K562 (cell line): ENCODE results near the gene SLC2A10. TPM values are rescaled to one million over a fixed set of nuclear protein-coding genes. Genes with fewer than 3 reads are reported as not detected.

Experiments
- ATAC-seq: fragments of 200-7000 bp; cut with Tn5 transposase; 3 replicates; pipeline ENCODE4 v1.9.1; 2020; ENCODE audit warnings: moderate library complexity
- BruUV-seq: library from RNA; stranded (reverse); fragments of 400-500 nt; replicated peaks from 2 replicates; lab custom pipeline; 2021; lab: Mats Ljungman, UMichigan
- CTCF ChIA-PET: fragments of 300-600 bp; formaldehyde crosslinking; extraction: SDS; loops from one replicate; lab custom pipeline; 2021; ENCODE audit warnings: low intra/inter-chr PET ratio; lab: Yijun Ruan, JAX
- POLR2A ChIA-PET: fragments of 300-600, 350-650 bp; sonication (Branson Sonifier 250); formaldehyde crosslinking; extraction: SDS; loops from one replicate; lab custom pipeline; 2021; ENCODE audit warnings: antibody characterized with exemption, inconsistent platforms; lab: Yijun Ruan, JAX
- DNase-seq, 4 experiments: peaks; one replicate each; pipeline versions ENCODE4 v3.0.0 to v3.0.0-alpha.2; 2011 to 2018; ENCODE audit warnings: low spot score in 3 of 4, mixed read lengths in 3 of 4; ENCODE audit errors: extremely low read depth in 1 of 4
- FAIRE-seq: peaks from 2 replicates; lab custom pipeline; 2011; peaks lifted over from hg19 to GRCh38; lab: Jason Lieb, UNC
- H2AFZ ChIP-seq: 2 replicates; pipeline ENCODE4 v1.6.0; 2011; ENCODE audit warnings: low read depth, low read length, control low read depth, inconsistent platforms
- H3K27ac ChIP-seq: fragments of 200-600 bp; 3 replicates; pipeline ENCODE4 v1.8.0; 2011; ENCODE audit warnings: low read depth, mild to moderate bottlenecking, control low read depth, inconsistent platforms, low read length, moderate library complexity, mixed read lengths; ENCODE audit errors: extremely low read depth
- H3K27me3 ChIP-seq, 2 experiments: fragments of 300-600 bp in 1 of 2; 2 replicates in 1 of 2; 3 replicates in 1 of 2; pipeline versions ENCODE4 v1.6.0 to v1.8.0; 2011; ENCODE audit warnings: inconsistent platforms in 2 of 2, low read length in 2 of 2, mild to moderate bottlenecking in 1 of 2, mixed read lengths in 1 of 2, moderate library complexity in 1 of 2; ENCODE audit not compliant: control insufficient read depth in 2 of 2, insufficient read depth in 2 of 2
- H3K36me3 ChIP-seq: fragments of 300-600 bp; 3 replicates; pipeline ENCODE4 v1.8.0; 2011; ENCODE audit warnings: mild to moderate bottlenecking, low read length, inconsistent platforms; ENCODE audit not compliant: control insufficient read depth, insufficient read depth
- H3K4me1 ChIP-seq, 2 experiments: fragments of 200-600 bp in 1 of 2; replicated peaks in 1 of 2; 2 replicates in 1 of 2; 3 replicates in 1 of 2; pipeline versions ENCODE4 v1.5.1 to v1.8.0; 2011; ENCODE audit warnings: inconsistent platforms in 2 of 2, low read length in 2 of 2, mild to moderate bottlenecking in 1 of 2, mixed read lengths in 1 of 2, moderate library complexity in 1 of 2; ENCODE audit not compliant: control insufficient read depth in 2 of 2, insufficient read depth in 2 of 2
- H3K4me2 ChIP-seq: 2 replicates; pipeline ENCODE4 v1.6.1; 2011; ENCODE audit warnings: low read length, control low read depth, inconsistent platforms, mixed read lengths; ENCODE audit not compliant: insufficient read depth
- H3K4me3 ChIP-seq: fragments of 200-600 bp; sonication (generic), shearing (Covaris generic); 2 replicates; pipeline ENCODE4 v1.5.1; 2016; ENCODE audit warnings: control low read depth, inconsistent platforms
- H3K79me2 ChIP-seq: fragments of 200-600 bp; 3 replicates; pipeline ENCODE4 v1.8.0; 2011; ENCODE audit warnings: low read length, inconsistent platforms; ENCODE audit not compliant: control insufficient read depth, insufficient read depth
- H3K9ac ChIP-seq, 2 experiments: 2 replicates each; pipeline versions ENCODE4 v1.6.0 to v1.6.1; 2011; ENCODE audit warnings: low read depth in 2 of 2, low read length in 2 of 2, control low read depth in 1 of 2, inconsistent platforms in 1 of 2, mild to moderate bottlenecking in 1 of 2, mixed read lengths in 1 of 2; ENCODE audit not compliant: insufficient read depth in 1 of 2
- H3K9me1 ChIP-seq: one replicate; pipeline ENCODE4 v1.6.0; 2011; ENCODE audit warnings: inconsistent platforms, mild to moderate bottlenecking, low read length, moderate library complexity; ENCODE audit not compliant: control insufficient read depth, insufficient read depth
- H3K9me3 ChIP-seq: replicated peaks from 2 replicates; pipeline ENCODE4 v1.5.1; 2011; ENCODE audit warnings: low read depth, low read length, inconsistent platforms; ENCODE audit not compliant: control insufficient read depth, insufficient read depth
- H4K20me1 ChIP-seq: replicated peaks from 2 replicates; pipeline ENCODE4 v1.6.1; 2011; ENCODE audit warnings: low read length, inconsistent platforms, mixed read lengths; ENCODE audit not compliant: control insufficient read depth, insufficient read depth
- ATF7 ChIP-seq: fragments of 450-650 bp; IDR thresholded peaks from 2 replicates; pipeline ENCODE4 v1.7.1; 2014; ENCODE audit warnings: mild to moderate bottlenecking, moderate library complexity
- CEBPZ ChIP-seq: fragments of 150-350 bp; IDR thresholded peaks from 2 replicates; pipeline ENCODE4 v1.6.1; 2014; ENCODE audit warnings: low read depth, mild to moderate bottlenecking, low read length, borderline replicate concordance
- GMEB1 ChIP-seq: fragments of 250-450 bp; sonication (Bioruptor Pico); IDR thresholded peaks from 2 replicates; pipeline ENCODE4 v1.4.0; 2020; ENCODE audit warnings: mild to moderate bottlenecking
- HDAC6 ChIP-seq: IDR thresholded peaks from 2 replicates; pipeline ENCODE4 v1.6.1; 2012; ENCODE audit warnings: low read depth, mild to moderate bottlenecking, control low read depth, inconsistent platforms, low read length, moderate library complexity
- HMGN3 ChIP-seq: IDR thresholded peaks from 2 replicates; pipeline ENCODE4 v1.6.1; 2011; ENCODE audit warnings: borderline replicate concordance, low read depth, mild to moderate bottlenecking, mixed read lengths, low read length; ENCODE audit not compliant: insufficient read length; ENCODE audit errors: extremely low read depth
- MEF2D ChIP-seq: conservative IDR thresholded peaks from 2 replicates; pipeline ENCODE4 v1.6.1; 2016; ENCODE audit warnings: low read depth, missing genetic modification characterization, missing compliant biosample characterization
- MYC ChIP-seq, 2 experiments: fragments of 250-450 bp in 1 of 2; sonication (Bioruptor Pico) in 1 of 2; IDR thresholded peaks; 2 replicates each; pipeline versions ENCODE4 v1.5.1 to v1.6.1; 2012 to 2021; ENCODE audit warnings: low read depth in 2 of 2, borderline replicate concordance in 1 of 2, improper control_type of control experiment in 1 of 2, low read length in 1 of 2, mild to moderate bottlenecking in 1 of 2, moderate library complexity in 1 of 2
- SMARCE1 ChIP-seq: fragments of 450-650 bp; IDR thresholded peaks from 2 replicates; pipeline ENCODE4 v1.7.1; 2016; ENCODE audit warnings: mild to moderate bottlenecking
- ZNF197 ChIP-seq: fragments of 200-800 bp; sonication (Bioruptor generic); IDR thresholded peaks from 2 replicates; pipeline ENCODE4 v1.6.1; 2016; ENCODE audit warnings: low read depth, missing genetic modification characterization, missing compliant biosample characterization
- ZNF274 ChIP-seq: IDR thresholded peaks from 2 replicates; pipeline ENCODE4 v1.6.1; 2011; ENCODE audit warnings: low read depth, mild to moderate bottlenecking, low read length, moderate library complexity, borderline replicate concordance
- ZNF512 ChIP-seq: IDR thresholded peaks from 2 replicates; pipeline ENCODE4 v1.6.1; 2016; ENCODE audit warnings: missing genetic modification characterization, missing compliant biosample characterization
- WGBS: fragments of 100-300 bp; shearing (Covaris generic); methylation state at CpG from one replicate; pipeline ENCODE4 v1.1.6; 2016; ENCODE audit warnings: low coverage, mixed read lengths; ENCODE audit not compliant: insufficient coverage; ENCODE audit errors: missing lambda C conversion rate; 5-methylcytosine and 5-hydroxymethylcytosine counted together
- in situ Hi-C: fragments of 300-500 bp; cut with MboI; formaldehyde crosslinking; loops from 4 replicates; pipeline ENCODE4 v1.15.0; 2018; ENCODE audit warnings: inconsistent platforms, mixed read lengths
- intact Hi-C: fragments of 100-400 bp; cut with micrococcal nuclease; formaldehyde crosslinking; loops from 2 replicates; pipeline ENCODE4 v1.14.2; 2022
- polyA plus RNA-seq, 8 experiments: library from polyadenylated mRNA; depleted of rRNA in 4 of 8; stranded (reverse) in 5 of 8; unstranded in 3 of 8; fragments of >200 nt; fragmentation: Nextera tagmentation in 2 of 8; fragmentation: Illumina TruSeq in 1 of 8; extraction: Ambion mirVana in 2 of 8; extraction: Trizol in 1 of 8; gene quantifications; 2 replicates each; pipeline versions ENCODE4 v1.2.1 to v1.2.3, GENCODE V29; 2011 to 2014; ENCODE audit warnings: inconsistent platforms in 1 of 8, missing spikeins in 1 of 8
- total RNA-seq, 7 experiments: library from RNA; depleted of rRNA in 6 of 7; stranded (reverse); fragments of >200 nt in 6 of 7; fragmentation: Illumina TruSeq in 2 of 7; extraction: Trizol in 2 of 7; gene quantifications; 2 replicates each; pipeline versions ENCODE4 v1.2.1 to v1.2.3, GENCODE V29; 2011 to 2021; ENCODE audit warnings: low replicate concordance in 1 of 7
- TF ChIP-seq, protein P1 (sequence below): sonication (generic); formaldehyde crosslinking; IDR thresholded peaks from 2 replicates; pipeline ENCODE4 v1.8.0; 2022; ENCODE audit warnings: missing genetic modification reagents, mild to moderate bottlenecking, borderline replicate concordance

The SLC2A10 gene
- total and polyA plus RNA-seq, 9 of the 15 experiments (the other 6 are each of a cell fraction or from before 2014, with no cell fraction given): 0.01 to 1.8 (median 0.10) TPM

GRCh38 chr20:46701986-46702385, 7.5 kb upstream of the SLC2A10 start:
- BruUV-seq: no TSS peak
- H3K27me3 ChIP-seq: no peaks in the 10 kb centered on the region
- no peaks in the 10 kb centered on the region for H3K79me2 ChIP-seq
- in situ Hi-C loops: no loop called here
- H3K9me1 ChIP-seq: no peaks in the 10 kb centered on the region
- H3K9ac ChIP-seq: no peak overlapping the region
- intact Hi-C loops: loop anchor here (5.0 kb wide), 1 partner anchor 180 kb away; no protein-coding TSS in a partner anchor
- ATAC-seq: no peak
- H3K27ac ChIP-seq: no peak overlapping the region
- H3K4me3 ChIP-seq: no peak overlapping the region
- H3K9me3 ChIP-seq: peaks cover 3% of the 10 kb centered on the region; the same call in 1 of the 2 replicates
- no peak for DNase-seq
- ChIA-PET POLR2A (interaction anchor here (0.5 to 0.9 kb wide), 3 partner anchors 13 to 1207 kb away, joined by 3 to 4 read pairs (median 3); partner anchors contain the start of gene TP53RK), CTCF (no interaction called here)
- H3K4me1 ChIP-seq: 0 out of 5 replicates have a peak, but pooled peaks cover 0 to 5% of the 10 kb centered on the region in 2 experiments
- no peak for FAIRE-seq
- peak overlapping the region; percentile 61; the same call in 1 of the 2 replicates for H2AFZ ChIP-seq
- WGBS: 13% methylated on average over 4 of the region's 5 CpGs
- H3K4me2 ChIP-seq: no peak overlapping the region
- no peaks in the 10 kb centered on the region for H3K36me3 ChIP-seq
- H4K20me1 ChIP-seq: no peaks in the 10 kb centered on the region
- TF ChIP-seq GMEB1 (CRISPR knock-in tag) (no peak), CEBPZ (no peak), ZNF274 (no peak), HDAC6 (no peak), ZNF197 (CRISPR knock-in tag) (no peak), ATF7 (no peak), MYC (IDR thresholded peaks at IDR 0.05; ENCODE audit: low read depth, low read length) (no peak), MYC (CRISPR knock-in tag; IDR thresholded peaks at IDR 0.05; ENCODE audit: borderline replicate concordance, low read depth) (no peak), HMGN3 (no peak), SMARCE1 (no peak), ZNF512 (no peak), MEF2D (tag) (no peak)
- TF ChIP-seq, protein P1, sequence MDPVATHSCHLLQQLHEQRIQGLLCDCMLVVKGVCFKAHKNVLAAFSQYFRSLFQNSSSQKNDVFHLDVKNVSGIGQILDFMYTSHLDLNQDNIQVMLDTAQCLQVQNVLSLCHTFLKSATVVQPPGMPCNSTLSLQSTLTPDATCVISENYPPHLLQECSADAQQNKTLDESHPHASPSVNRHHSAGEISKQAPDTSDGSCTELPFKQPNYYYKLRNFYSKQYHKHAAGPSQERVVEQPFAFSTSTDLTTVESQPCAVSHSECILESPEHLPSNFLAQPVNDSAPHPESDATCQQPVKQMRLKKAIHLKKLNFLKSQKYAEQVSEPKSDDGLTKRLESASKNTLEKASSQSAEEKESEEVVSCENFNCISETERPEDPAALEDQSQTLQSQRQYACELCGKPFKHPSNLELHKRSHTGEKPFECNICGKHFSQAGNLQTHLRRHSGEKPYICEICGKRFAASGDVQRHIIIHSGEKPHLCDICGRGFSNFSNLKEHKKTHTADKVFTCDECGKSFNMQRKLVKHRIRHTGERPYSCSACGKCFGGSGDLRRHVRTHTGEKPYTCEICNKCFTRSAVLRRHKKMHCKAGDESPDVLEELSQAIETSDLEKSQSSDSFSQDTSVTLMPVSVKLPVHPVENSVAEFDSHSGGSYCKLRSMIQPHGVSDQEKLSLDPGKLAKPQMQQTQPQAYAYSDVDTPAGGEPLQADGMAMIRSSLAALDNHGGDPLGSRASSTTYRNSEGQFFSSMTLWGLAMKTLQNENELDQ: no peak
